Endothelial cell of umbilical vein (primary cell): ENCODE measurements around the gene CHN2. TPM values are rescaled to one million over a fixed set of nuclear protein-coding genes. Genes with fewer than 3 reads are reported as not detected.

Source experiments
- BruUV-seq: library from RNA; stranded (reverse); fragments of 400-500 nt; replicated peaks from 2 replicates; lab custom pipeline; 2021; lab: Mats Ljungman, UMichigan
- CTCF ChIA-PET: fragments of 300-600, 350-600 bp; sonication (Branson Sonifier 250); formaldehyde crosslinking; loops from one replicate; lab custom pipeline; 2021; ENCODE audit warnings: antibody characterized with exemption, inconsistent platforms; lab: Charles Lee
- POLR2A ChIA-PET: fragments of 300-600, 350-600 bp; sonication (Branson Sonifier 250); formaldehyde crosslinking; loops from one replicate; lab custom pipeline; 2021; ENCODE audit warnings: antibody characterized with exemption, inconsistent platforms; lab: Charles Lee
- DNase-seq: peaks from one replicate; pipeline ENCODE4 v3.0.0-alpha.2; 2011; ENCODE audit warnings: low read depth, low spot score
- FAIRE-seq: peaks from 2 replicates; lab custom pipeline; 2011; peaks lifted over from hg19 to GRCh38; lab: Jason Lieb, UNC
- H2AFZ ChIP-seq: 2 replicates; pipeline ENCODE4 v1.6.0; 2012; ENCODE audit warnings: low read depth, low read length, control low read depth, inconsistent platforms
- H3K27ac ChIP-seq: 2 replicates; pipeline ENCODE4 v1.5.1; 2011; ENCODE audit warnings: low read depth, mild to moderate bottlenecking, control low read depth, low read length, moderate library complexity; ENCODE audit not compliant: insufficient read depth
- H3K27me3 ChIP-seq, 2 experiments: 2 replicates each; pipeline versions ENCODE4 v1.6.0 to v1.6.1; 2011; ENCODE audit warnings: low read length in 2 of 2, mixed read lengths in 1 of 2; ENCODE audit not compliant: control insufficient read depth in 2 of 2, insufficient read depth in 2 of 2
- H3K36me3 ChIP-seq, 2 experiments: 2 replicates in 1 of 2; 3 replicates in 1 of 2; pipeline ENCODE4 v1.5.1; 2011; ENCODE audit warnings: low read length in 2 of 2, mild to moderate bottlenecking in 1 of 2, moderate library complexity in 1 of 2; ENCODE audit not compliant: control insufficient read depth in 2 of 2, insufficient read depth in 2 of 2; ENCODE audit errors: extremely low read depth in 1 of 2
- H3K4me1 ChIP-seq: 3 replicates; pipeline ENCODE4 v1.5.1; 2011; ENCODE audit warnings: mild to moderate bottlenecking, low read length; ENCODE audit not compliant: control insufficient read depth, insufficient read depth; ENCODE audit errors: extremely low read depth
- H3K4me2 ChIP-seq: 2 replicates; pipeline ENCODE4 v1.6.1; 2011; ENCODE audit warnings: low read length, control low read depth, mixed read lengths; ENCODE audit not compliant: insufficient read depth
- H3K4me3 ChIP-seq, 3 experiments: fragments of 200-600 bp in 1 of 3; sonication (generic), shearing (Covaris generic) in 1 of 3; replicated peaks in 1 of 3; 2 replicates each; pipeline ENCODE4 v1.5.1; 2011 to 2016; ENCODE audit warnings: control low read depth in 3 of 3, low read length in 3 of 3, mild to moderate bottlenecking in 2 of 3, inconsistent platforms in 1 of 3, low read depth in 1 of 3, moderate library complexity in 1 of 3; ENCODE audit not compliant: insufficient read depth in 1 of 3
- H3K79me2 ChIP-seq: 2 replicates; pipeline ENCODE4 v1.6.0; 2012; ENCODE audit warnings: low read length, inconsistent platforms; ENCODE audit not compliant: control insufficient read depth, insufficient read depth
- H3K9ac ChIP-seq: replicated peaks from 2 replicates; pipeline ENCODE3; 2011; ENCODE audit warnings: low read length, control low read depth; ENCODE audit not compliant: insufficient read depth; ENCODE audit errors: extremely low read depth
- H3K9me1 ChIP-seq: replicated peaks from 3 replicates; pipeline ENCODE4 v1.6.0; 2011; ENCODE audit warnings: mild to moderate bottlenecking, low read length; ENCODE audit not compliant: control insufficient read depth, insufficient read depth; ENCODE audit errors: extremely low read depth
- H3K9me3 ChIP-seq: replicated peaks from 2 replicates; pipeline ENCODE4 v1.5.1; 2012; ENCODE audit warnings: low read length, inconsistent platforms; ENCODE audit not compliant: control insufficient read depth, insufficient read depth
- H4K20me1 ChIP-seq: replicated peaks from 2 replicates; pipeline ENCODE3; 2011; ENCODE audit warnings: mild to moderate bottlenecking, low read length; ENCODE audit not compliant: control insufficient read depth, insufficient read depth; ENCODE audit errors: extremely low read depth
- CTCF ChIP-seq, 2 donors: IDR thresholded peaks; 1 replicate in 1 of 2; 2 replicates in 1 of 2; pipeline ENCODE4 v1.5.1; 2011; ENCODE audit warnings: low read length in 2 of 2, mild to moderate bottlenecking in 2 of 2, moderate library complexity in 2 of 2, control low read depth in 1 of 2, inconsistent platforms in 1 of 2, low read depth in 1 of 2; ENCODE audit not compliant: insufficient read depth in 1 of 2; ENCODE audit errors: extremely low read depth in 1 of 2
- FOS ChIP-seq: IDR thresholded peaks from 2 replicates; pipeline ENCODE4 v1.6.1; 2011; ENCODE audit warnings: mild to moderate bottlenecking, low read length, moderate library complexity, borderline replicate concordance; ENCODE audit not compliant: insufficient read depth
- JUN ChIP-seq: IDR thresholded peaks from 2 replicates; pipeline ENCODE4 v1.6.1; 2011; ENCODE audit warnings: borderline replicate concordance, low read depth; ENCODE audit not compliant: insufficient read length, insufficient read depth
- MAX ChIP-seq: IDR thresholded peaks from 2 replicates; pipeline ENCODE4 v1.6.1; 2011; ENCODE audit not compliant: insufficient read depth, insufficient read length
- MYC ChIP-seq: IDR thresholded peaks from one replicate; pipeline ENCODE4 v1.6.1; 2011; ENCODE audit warnings: mild to moderate bottlenecking, low read depth, low read length
- POLR2AphosphoS5 ChIP-seq: IDR thresholded peaks from 2 replicates; pipeline ENCODE4 v1.6.1; 2012; ENCODE audit warnings: low read depth, mild to moderate bottlenecking, control low read depth, low read length, moderate library complexity; ENCODE audit not compliant: insufficient read depth
- dilution Hi-C: fragments of 300-500 bp; cut with MboI; formaldehyde crosslinking; loops from one replicate; pipeline ENCODE4 v1.15.0; 2019; ENCODE audit warnings: low sequenced_read_pairs; ENCODE audit not compliant: extremely low pct_ligation_motif_present
- intact Hi-C: fragments of 100-400 bp; cut with micrococcal nuclease; formaldehyde crosslinking; loops from one replicate; pipeline ENCODE4 v1.10.0; 2022
- polyA plus RNA-seq, 4 experiments: library from polyadenylated mRNA; depleted of rRNA in 3 of 4; stranded (reverse) in 3 of 4; unstranded in 1 of 4; fragments of >200 nt; gene quantifications; 2 replicates each; pipeline versions ENCODE4 v1.2.1 to v1.2.3, GENCODE V29; 2011 to 2012; ENCODE audit warnings: missing spikeins in 1 of 4
- total RNA-seq: library from RNA; stranded (reverse); gene quantifications from 2 replicates; pipeline ENCODE4 v1.2.3, GENCODE V29; 2021

CHN2 gene
- total and polyA plus RNA-seq, 2 donors (not counting 3 experiments of a cell fraction or from before 2014, with no cell fraction given), result 1.4 to 5.0 TPM

GRCh38 chr7:29207162-29207801, 12.7 kb downstream of the CHN2 start:
- H3K27ac ChIP-seq, result no peak overlapping the region
- peaks cover 5% of the 10 kb centered on the region for H3K4me1 ChIP-seq
- intact Hi-C loops (no loop called here), dilution Hi-C loops (no loop called here)
- peak; percentile 72 for FAIRE-seq
- no peaks in the 10 kb centered on the region for H4K20me1 ChIP-seq
- no peaks in the 10 kb centered on the region for H3K9me3 ChIP-seq
- no peaks in the 10 kb centered on the region for H3K79me2 ChIP-seq
- CTCF ChIA-PET, result interaction anchor here (0.5 to 5.5 kb wide), 2 partner anchors 17 to 286 kb away, joined by 3 to 51 read pairs; no protein-coding TSS in a partner anchor
- no peak overlapping the region for H2AFZ ChIP-seq
- BruUV-seq, result no TSS peak
- H3K4me2 ChIP-seq, result no peak overlapping the region
- H3K9ac ChIP-seq, result no peak overlapping the region
- H3K27me3 ChIP-seq, result peaks cover 0 to 3% of the 10 kb centered on the region in 2 experiments
- no peak overlapping the region for H3K4me3 ChIP-seq
- peak; percentile 31 for DNase-seq
- TF ChIP-seq FOS (peak; percentile 72), MAX (no peak), CTCF (IDR thresholded peaks at IDR 0.05; ENCODE audit: extremely low read depth in 1 of 2, insufficient read depth in 1 of 2, low read depth in 1 of 2, low read length in 2 of 2) (no peak), MYC (no peak), JUN (peak; percentile 53), POLR2AphosphoS5 (no peak)
- POLR2A ChIA-PET, result no interaction called here
- no peaks in the 10 kb centered on the region for H3K36me3 ChIP-seq
- H3K9me1 ChIP-seq, result no peaks in the 10 kb centered on the region
